ENCODE measurements around the gene PIK3AP1. TPM values are rescaled to one million over a fixed set of nuclear protein-coding genes. Genes with fewer than 3 reads are reported as not detected.

Gene PIK3AP1
- polyA plus RNA-seq, 2 of the 4 experiments (the other 2 are of a cell fraction), result 1.6 to 3.2 TPM

DNA sequence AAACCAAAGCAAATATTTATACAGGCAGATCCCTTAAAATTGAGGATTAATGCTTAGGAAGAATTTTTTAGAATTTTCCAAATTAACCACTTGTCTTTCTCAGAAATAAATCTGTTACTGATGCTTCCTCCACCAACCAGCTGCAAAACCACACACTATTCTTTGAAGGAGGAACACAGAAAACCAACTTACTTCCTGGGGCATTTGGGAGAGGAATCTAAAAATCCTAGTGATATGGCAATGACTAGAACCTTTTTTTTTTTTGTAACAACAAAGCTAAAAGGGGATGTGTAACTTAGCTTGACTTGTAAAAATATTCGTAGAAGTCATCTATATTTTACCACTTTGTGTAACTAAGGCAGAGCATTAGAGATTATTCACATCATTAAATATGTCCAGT, 128.4 kb downstream of the PIK3AP1 start:
- H3K9me3 ChIP-seq, result peaks cover 18% of the 10 kb centered on the region; the same call in 2 of the 3 replicates
- WGBS (ENCODE audit: missing lambda C conversion rate), result 17% methylated on average over 1 of the region's 1 CpG

GRCh38 chr10:96588616-96589419, 131.5 kb downstream of the PIK3AP1 start:
- ChIA-PET POLR2A (no interaction called here), CTCF (interaction anchor here (0.6 kb wide), 1 partner anchor 120 kb away, joined by 5 read pairs; no protein-coding TSS in a partner anchor)
- 84% methylated on average over 5 of the region's 5 CpGs for WGBS (ENCODE audit: missing lambda C conversion rate)
- TF ChIP-seq RCOR1 (IDR thresholded peaks at IDR 0.05; ENCODE audit: low read depth, low read length), result no peak
- no peak for TF ChIP-seq POLR2AphosphoS2 (conservative IDR thresholded peaks at IDR 0.05; ENCODE audit: low read length)
- no peak for TF ChIP-seq TFCP2L1 (CRISPR knock-in tag; IDR thresholded peaks at IDR 0.05)
- no peak for TF ChIP-seq HMGXB4 (CRISPR knock-in tag; IDR thresholded peaks at IDR 0.05; ENCODE audit: borderline replicate concordance)
- no peak for TF ChIP-seq MAZ (IDR thresholded peaks at IDR 0.05; ENCODE audit: borderline replicate concordance, low read depth, low read length)
- no peak for TF ChIP-seq NFE2L2 (conservative IDR thresholded peaks at IDR 0.05; ENCODE audit: low read length)
- no peak for TF ChIP-seq RARB (CRISPR knock-in tag; IDR thresholded peaks at IDR 0.05)
- no peak for TF ChIP-seq CBX8 (IDR thresholded peaks at IDR 0.05)
- TF ChIP-seq CHD4 (IDR thresholded peaks at IDR 0.05; ENCODE audit: borderline replicate concordance), result no peak
- TF ChIP-seq, protein P1, sequence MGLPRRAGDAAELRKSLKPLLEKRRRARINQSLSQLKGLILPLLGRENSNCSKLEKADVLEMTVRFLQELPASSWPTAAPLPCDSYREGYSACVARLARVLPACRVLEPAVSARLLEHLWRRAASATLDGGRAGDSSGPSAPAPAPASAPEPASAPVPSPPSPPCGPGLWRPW (IDR thresholded peaks at IDR 0.05), result no peak
- no peak for TF ChIP-seq JUNB (IDR thresholded peaks at IDR 0.05)
- H3K4me3 ChIP-seq, result no peak overlapping the region
- no peak for ATAC-seq
- no peak for FAIRE-seq
- peaks cover 11% of the 10 kb centered on the region; the same call in 2 of the 3 replicates for H3K9me3 ChIP-seq
- H3K4me1 ChIP-seq, result peaks cover 22% of the 10 kb centered on the region
- H3K4me2 ChIP-seq, result peak overlapping the region; percentile 73; the same call in 2 of the 3 replicates
- no peak overlapping the region for H3K27ac ChIP-seq
- no peak for DNase-seq (ENCODE audit: low read depth in 1 of 2, low spot score in 1 of 2)

More for the DNA sequence above, 128.4 kb downstream of the PIK3AP1 start:
- ChIA-PET POLR2A (no interaction called here), CTCF (interaction anchor here (1.2 kb wide), 1 partner anchor 196 kb away, joined by 5 read pairs; no protein-coding TSS in a partner anchor)
- TF ChIP-seq MYC (IDR thresholded peaks at IDR 0.05; ENCODE audit: borderline replicate concordance, low read length) (no peak), BCL3 (IDR thresholded peaks at IDR 0.05) (no peak), FOSL2 (IDR thresholded peaks at IDR 0.05) (no peak), FOSL2 (CRISPR knock-in tag; IDR thresholded peaks at IDR 0.05) (no peak)
- ATAC-seq (no peak), FAIRE-seq (no peak), DNase-seq (ENCODE audit: low read depth in 1 of 2, low spot score in 1 of 2) (no peak)
- no peak overlapping the region for H3K27ac ChIP-seq
- peaks cover 11% of the 10 kb centered on the region for H3K4me1 ChIP-seq
- no peak overlapping the region for H3K4me2 ChIP-seq
- no peak overlapping the region for H3K4me3 ChIP-seq

GRCh38 chr10:96588060-96588554, 132.2 kb downstream of the PIK3AP1 start:
- ATAC-seq, result no peak
- Histone ChIP-seq H3K4me2 (peak overlapping the region; percentile 73), H3K4me3 (peak overlapping the region; percentile 95), H3K9me3 (0 out of 3 replicates have a peak, but pooled peaks cover 4% of the 10 kb centered on the region), H3K27ac (peak overlapping the region; percentile 97 to 100), H3K4me1 (peaks cover 22% of the 10 kb centered on the region)
- 42% methylated on average over 4 of the region's 4 CpGs for WGBS (ENCODE audit: missing lambda C conversion rate)
- ChIA-PET POLR2A (interaction anchor here (0.5 to 1.2 kb wide), 3 partner anchors 22 to 570 kb away, joined by 3 to 4 read pairs (median 3); no protein-coding TSS in a partner anchor), CTCF (no interaction called here)
- DNase-seq (ENCODE audit: low read depth in 1 of 2, low spot score in 1 of 2), result no peak
- TF ChIP-seq ZSCAN20 (CRISPR knock-in tag; IDR thresholded peaks at IDR 0.05) (no peak), RAD21 (conservative IDR thresholded peaks at IDR 0.05 in 1 of 2, IDR thresholded peaks at IDR 0.05 in 1 of 2) (no peak)
- no peak for FAIRE-seq
